GM12873 (cell line): ENCODE measurements around the gene GNAQ.

Source experiments
- TF ChIP-seq, protein P1 (sequence below): IDR thresholded peaks from 2 replicates; pipeline ENCODE4 v1.5.1; 2012; ENCODE audit warnings: low read depth, mild to moderate bottlenecking, moderate library complexity, low read length, control low read depth; ENCODE audit not compliant: insufficient read depth; ENCODE audit errors: missing control alignments

GNAQ gene

DNA sequence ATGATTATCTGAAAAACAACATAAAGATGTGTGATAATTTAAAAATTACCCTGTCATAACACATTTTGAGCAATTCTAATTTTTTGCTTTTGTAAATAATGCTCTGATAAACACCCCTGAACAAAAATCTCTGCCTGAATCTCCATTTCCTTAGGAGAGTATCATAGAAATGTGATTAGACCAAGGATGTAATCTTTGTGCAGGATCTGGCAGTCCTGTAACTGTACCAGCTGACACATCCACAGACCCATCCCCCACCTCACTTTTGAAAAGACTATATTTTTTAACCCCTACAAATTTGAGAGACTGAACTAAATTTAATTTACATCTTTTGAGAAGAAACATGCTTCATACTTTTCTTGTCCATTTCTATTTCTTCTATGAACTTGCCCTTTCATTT, 101.7 kb downstream of the GNAQ start:
- TF ChIP-seq, protein P1, sequence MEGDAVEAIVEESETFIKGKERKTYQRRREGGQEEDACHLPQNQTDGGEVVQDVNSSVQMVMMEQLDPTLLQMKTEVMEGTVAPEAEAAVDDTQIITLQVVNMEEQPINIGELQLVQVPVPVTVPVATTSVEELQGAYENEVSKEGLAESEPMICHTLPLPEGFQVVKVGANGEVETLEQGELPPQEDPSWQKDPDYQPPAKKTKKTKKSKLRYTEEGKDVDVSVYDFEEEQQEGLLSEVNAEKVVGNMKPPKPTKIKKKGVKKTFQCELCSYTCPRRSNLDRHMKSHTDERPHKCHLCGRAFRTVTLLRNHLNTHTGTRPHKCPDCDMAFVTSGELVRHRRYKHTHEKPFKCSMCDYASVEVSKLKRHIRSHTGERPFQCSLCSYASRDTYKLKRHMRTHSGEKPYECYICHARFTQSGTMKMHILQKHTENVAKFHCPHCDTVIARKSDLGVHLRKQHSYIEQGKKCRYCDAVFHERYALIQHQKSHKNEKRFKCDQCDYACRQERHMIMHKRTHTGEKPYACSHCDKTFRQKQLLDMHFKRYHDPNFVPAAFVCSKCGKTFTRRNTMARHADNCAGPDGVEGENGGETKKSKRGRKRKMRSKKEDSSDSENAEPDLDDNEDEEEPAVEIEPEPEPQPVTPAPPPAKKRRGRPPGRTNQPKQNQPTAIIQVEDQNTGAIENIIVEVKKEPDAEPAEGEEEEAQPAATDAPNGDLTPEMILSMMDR: no peak

DNA sequence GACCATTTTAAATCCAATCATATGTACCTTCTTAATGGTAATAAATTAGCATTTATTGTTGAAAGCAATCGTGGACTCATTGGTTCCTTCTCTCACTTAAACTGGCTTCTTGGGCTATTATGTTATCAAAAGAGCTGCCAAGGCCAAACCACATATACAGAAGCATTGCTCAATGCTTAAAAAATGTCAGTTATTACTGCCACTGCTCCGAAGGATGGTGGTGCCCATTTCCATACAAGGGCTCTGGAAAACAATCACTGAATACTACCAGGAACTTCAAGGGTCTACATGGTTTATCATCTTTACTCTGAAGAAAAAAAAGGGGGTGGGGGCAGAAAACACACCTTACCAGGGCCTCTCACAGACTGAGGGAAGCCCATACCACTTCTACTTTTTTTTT, 104.3 kb downstream of the GNAQ start:
- TF ChIP-seq, protein P1: no peak

- TF ChIP-seq, protein P1: no peak
These were observed 105.2 kb downstream of the GNAQ start for GRCh38 chr9:77926371-77926878.

- TF ChIP-seq, protein P1: no peak
These were observed 109.0 kb downstream of the GNAQ start for GRCh38 chr9:77922591-77922990.

DNA sequence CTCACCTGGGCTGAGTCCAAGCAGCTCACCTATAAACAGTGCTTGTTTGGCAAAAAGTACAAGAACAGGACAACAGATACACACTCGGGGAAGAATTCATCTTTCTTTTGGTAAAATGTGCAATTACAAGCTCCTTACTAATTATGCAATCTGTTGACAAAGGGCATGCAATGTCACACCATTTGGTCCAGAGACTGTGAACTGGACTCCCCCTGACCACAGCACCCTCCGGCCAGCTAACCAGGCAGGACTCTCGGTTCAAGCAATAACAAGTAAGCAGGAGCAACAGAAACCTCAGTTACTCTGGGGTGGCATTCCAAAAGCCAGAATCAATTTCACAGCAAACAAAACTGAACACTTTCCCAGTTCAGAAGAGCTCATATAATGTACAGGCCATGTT, 113.8 kb downstream of the GNAQ start:
- TF ChIP-seq, protein P1: no peak

GRCh38 chr9:77916820-77917219, 114.8 kb downstream of the GNAQ start:
- TF ChIP-seq, protein P1: no peak

- TF ChIP-seq, protein P1: no peak
These were observed 115.2 kb downstream of the GNAQ start for GRCh38 chr9:77916410-77916819.
